HepG2 (cell line): ENCODE results near the gene NPBWR2. TPM values are rescaled to one million over a fixed set of nuclear protein-coding genes. Genes with fewer than 3 reads are reported as not detected.

Experiments used
- ARID5B ChIP-seq: IDR thresholded peaks from 2 replicates; pipeline ENCODE4 v1.4.0; 2020; ENCODE audit warnings: mild to moderate bottlenecking, missing genetic modification reagents
- EP300 ChIP-seq, 3 experiments: sonication (generic) in 1 of 3; formaldehyde crosslinking in 1 of 3; IDR thresholded peaks; 2 replicates each; pipeline versions ENCODE4 v1.5.1 to v1.6.1; 2011 to 2020; ENCODE audit warnings: low read depth in 2 of 3, low read length in 2 of 3, borderline replicate concordance in 1 of 3, improper control_type of control experiment in 1 of 3, mild to moderate bottlenecking in 1 of 3, missing genetic modification reagents in 1 of 3, moderate library complexity in 1 of 3
- FIP1L1 ChIP-seq: fragments of 200-400 bp; formaldehyde crosslinking; IDR thresholded peaks from 2 replicates; pipeline ENCODE4 v1.6.1; 2018; ENCODE audit warnings: low read depth, mild to moderate bottlenecking, low read length, moderate library complexity, borderline replicate concordance; ENCODE audit not compliant: insufficient read depth
- HHEX ChIP-seq: IDR thresholded peaks from 2 replicates; pipeline ENCODE4 v1.6.1; 2016; ENCODE audit warnings: control low read depth
- NR1H2 ChIP-seq: sonication (generic); formaldehyde crosslinking; IDR thresholded peaks from 2 replicates; pipeline ENCODE4 v1.8.1; 2022; ENCODE audit warnings: low read depth, missing genetic modification reagents, borderline replicate concordance
- PHF21A ChIP-seq: sonication (generic); formaldehyde crosslinking; IDR thresholded peaks from 2 replicates; pipeline ENCODE4 v1.5.0; 2020; ENCODE audit warnings: mild to moderate bottlenecking, missing genetic modification reagents
- POLR2G ChIP-seq: fragments of 200-400 bp; formaldehyde crosslinking; IDR thresholded peaks from 2 replicates; pipeline ENCODE4 v1.6.1; 2018; ENCODE audit warnings: mild to moderate bottlenecking, low read depth, low read length, moderate library complexity
- ZIK1 ChIP-seq: sonication (generic); formaldehyde crosslinking; IDR thresholded peaks from 2 replicates; pipeline ENCODE4 v1.5.0; 2020; ENCODE audit warnings: mild to moderate bottlenecking, low read depth, missing genetic modification reagents, borderline replicate concordance
- ZNF503 ChIP-seq: sonication (generic); formaldehyde crosslinking; IDR thresholded peaks from 2 replicates; pipeline ENCODE4 v1.4.0; 2020; ENCODE audit warnings: missing genetic modification reagents
- ZNF513 ChIP-seq: sonication (generic); formaldehyde crosslinking; conservative IDR thresholded peaks from 2 replicates; pipeline ENCODE4 v1.5.0; 2020; ENCODE audit warnings: missing genetic modification reagents
- ZNF605 ChIP-seq: sonication (generic); formaldehyde crosslinking; IDR thresholded peaks from 2 replicates; pipeline ENCODE4 v1.8.0; 2022; ENCODE audit warnings: mild to moderate bottlenecking, missing genetic modification reagents
- ZNF652 ChIP-seq: IDR thresholded peaks from 2 replicates; pipeline ENCODE4 v1.6.1; 2016; ENCODE audit warnings: low read depth, borderline replicate concordance
- ZNF674 ChIP-seq: sonication (generic); formaldehyde crosslinking; IDR thresholded peaks from 2 replicates; pipeline ENCODE4 v1.5.0; 2020; ENCODE audit warnings: low read depth, mild to moderate bottlenecking, missing genetic modification reagents
- ZNF800 ChIP-seq: sonication (generic); formaldehyde crosslinking; IDR thresholded peaks from 2 replicates; pipeline ENCODE4 v1.4.0; 2020; ENCODE audit warnings: missing genetic modification reagents
- polyA plus RNA-seq, 8 experiments: library from polyadenylated mRNA; depleted of rRNA in 3 of 8; stranded (reverse) in 7 of 8; unstranded in 1 of 8; fragments of >200 nt; fragmentation: Illumina TruSeq in 4 of 8; extraction: Trizol in 4 of 8; gene quantifications; 2 replicates each; pipeline versions ENCODE4 v1.2.1 to v1.2.3, GENCODE V29; 2011 to 2016; ENCODE audit warnings: low read depth in 4 of 8, missing spikeins in 1 of 8, mixed read lengths in 1 of 8; ENCODE audit not compliant: insufficient read depth in 1 of 8
- total RNA-seq, 5 experiments: library from RNA; depleted of rRNA; stranded (reverse); fragments of >200 nt; fragmentation: Illumina TruSeq; extraction: Trizol; gene quantifications; 2 replicates each; pipeline ENCODE4 v1.2.3, GENCODE V29; 2016; ENCODE audit warnings: low read depth in 1 of 5
- TF ChIP-seq, protein P1 (sequence below): sonication (generic); formaldehyde crosslinking; IDR thresholded peaks from 2 replicates; pipeline ENCODE4 v1.8.1; 2023; ENCODE audit warnings: missing genetic modification reagents, inconsistent platforms, borderline replicate concordance

Gene NPBWR2
- total and polyA plus RNA-seq, 2 of the 13 experiments (the other 11 are each of a cell fraction or from before 2014, with no cell fraction given), result not detected

- TF ChIP-seq ZNF652 (CRISPR knock-in tag) (no peak), EP300 (IDR thresholded peaks at IDR 0.05; ENCODE audit: low read depth in 2 of 2, low read length in 2 of 2) (no peak), EP300 (CRISPR knock-in tag; IDR thresholded peaks at IDR 0.05; ENCODE audit: borderline replicate concordance) (no peak; the same call in 1 of the 2 replicates), NR1H2 (CRISPR knock-in tag) (0 out of 2 replicates have a peak, but pooled peaks have one; percentile 24), FIP1L1 (0 out of 2 replicates have a peak, but pooled peaks have one; percentile 63), ARID5B (CRISPR knock-in tag) (peak; percentile 46; the same call in 1 of the 2 replicates), ZNF503 (CRISPR knock-in tag) (no peak), POLR2G (no peak), PHF21A (CRISPR knock-in tag) (peak; percentile 65; the same call in 1 of the 2 replicates), HHEX (CRISPR knock-in tag) (no peak), ZIK1 (CRISPR knock-in tag) (no peak), ZNF605 (CRISPR knock-in tag) (no peak), ZNF513 (CRISPR knock-in tag) (peak; percentile 93; the same call in 1 of the 2 replicates), ZNF674 (no peak), ZNF800 (CRISPR knock-in tag) (no peak; the same call in 1 of the 2 replicates)
- TF ChIP-seq, protein P1, sequence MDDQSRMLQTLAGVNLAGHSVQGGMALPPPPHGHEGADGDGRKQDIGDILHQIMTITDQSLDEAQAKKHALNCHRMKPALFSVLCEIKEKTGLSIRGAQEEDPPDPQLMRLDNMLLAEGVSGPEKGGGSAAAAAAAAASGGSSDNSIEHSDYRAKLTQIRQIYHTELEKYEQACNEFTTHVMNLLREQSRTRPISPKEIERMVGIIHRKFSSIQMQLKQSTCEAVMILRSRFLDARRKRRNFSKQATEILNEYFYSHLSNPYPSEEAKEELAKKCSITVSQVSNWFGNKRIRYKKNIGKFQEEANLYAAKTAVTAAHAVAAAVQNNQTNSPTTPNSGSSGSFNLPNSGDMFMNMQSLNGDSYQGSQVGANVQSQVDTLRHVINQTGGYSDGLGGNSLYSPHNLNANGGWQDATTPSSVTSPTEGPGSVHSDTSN (CRISPR knock-in tag), result no peak
Observed at GRCh38 chr20:64057628-64058498, 49.5 kb downstream of the NPBWR2 start (continued).
